WTC11 (cell line): ENCODE measurements around the gene KIRREL3.

Source experiments
- CREB1 ChIP-seq: sonication (generic); formaldehyde crosslinking; IDR thresholded peaks from 2 replicates; pipeline ENCODE4 v1.8.0; 2023; ENCODE audit warnings: mild to moderate bottlenecking, missing genetic modification reagents
- SOX15 ChIP-seq: fragments of 250-450 bp; sonication (Bioruptor Pico); IDR thresholded peaks from 2 replicates; pipeline ENCODE4 v1.9.0; 2021; ENCODE audit warnings: mild to moderate bottlenecking
- ZBTB21 ChIP-seq: sonication (generic); formaldehyde crosslinking; IDR thresholded peaks from 2 replicates; pipeline ENCODE4 v1.8.1; 2023; ENCODE audit warnings: mild to moderate bottlenecking, missing genetic modification reagents, borderline replicate concordance
- TF ChIP-seq, protein P1 (sequence below): fragments of 200-600 bp; IDR thresholded peaks from 2 replicates; pipeline ENCODE4 v1.8.0; 2022; ENCODE audit warnings: antibody characterized with exemption
- TF ChIP-seq, protein P2 (sequence below): sonication (generic); formaldehyde crosslinking; conservative IDR thresholded peaks from 2 replicates; pipeline ENCODE4 v1.8.1; 2022; ENCODE audit warnings: mild to moderate bottlenecking, missing genetic modification reagents
- TF ChIP-seq, protein P3 (sequence below): sonication (generic); formaldehyde crosslinking; IDR thresholded peaks from 2 replicates; pipeline ENCODE4 v1.8.0; 2023; ENCODE audit warnings: missing genetic modification reagents

DNA sequence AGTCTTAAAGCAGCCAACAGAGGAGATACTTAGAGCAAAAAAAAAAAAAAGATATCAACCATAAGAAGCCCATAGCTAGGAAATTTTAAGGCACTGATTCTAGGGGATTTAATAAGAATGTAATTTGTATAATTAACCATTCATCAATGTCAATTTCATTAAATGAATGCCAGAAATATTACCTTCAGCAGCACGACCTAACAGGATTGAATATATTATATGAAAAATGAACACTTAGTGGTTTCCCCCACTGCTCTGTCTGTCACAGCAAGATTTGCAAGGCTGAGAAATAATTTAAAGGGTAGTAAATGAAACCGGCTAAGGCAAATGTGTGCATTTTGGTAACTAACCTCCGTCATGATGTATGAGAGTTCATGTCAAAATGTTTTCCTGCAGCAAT lies 319.9 kb downstream of the KIRREL3 start:
- TF ChIP-seq, protein P1, sequence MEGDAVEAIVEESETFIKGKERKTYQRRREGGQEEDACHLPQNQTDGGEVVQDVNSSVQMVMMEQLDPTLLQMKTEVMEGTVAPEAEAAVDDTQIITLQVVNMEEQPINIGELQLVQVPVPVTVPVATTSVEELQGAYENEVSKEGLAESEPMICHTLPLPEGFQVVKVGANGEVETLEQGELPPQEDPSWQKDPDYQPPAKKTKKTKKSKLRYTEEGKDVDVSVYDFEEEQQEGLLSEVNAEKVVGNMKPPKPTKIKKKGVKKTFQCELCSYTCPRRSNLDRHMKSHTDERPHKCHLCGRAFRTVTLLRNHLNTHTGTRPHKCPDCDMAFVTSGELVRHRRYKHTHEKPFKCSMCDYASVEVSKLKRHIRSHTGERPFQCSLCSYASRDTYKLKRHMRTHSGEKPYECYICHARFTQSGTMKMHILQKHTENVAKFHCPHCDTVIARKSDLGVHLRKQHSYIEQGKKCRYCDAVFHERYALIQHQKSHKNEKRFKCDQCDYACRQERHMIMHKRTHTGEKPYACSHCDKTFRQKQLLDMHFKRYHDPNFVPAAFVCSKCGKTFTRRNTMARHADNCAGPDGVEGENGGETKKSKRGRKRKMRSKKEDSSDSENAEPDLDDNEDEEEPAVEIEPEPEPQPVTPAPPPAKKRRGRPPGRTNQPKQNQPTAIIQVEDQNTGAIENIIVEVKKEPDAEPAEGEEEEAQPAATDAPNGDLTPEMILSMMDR, result no peak
- TF ChIP-seq ZBTB21 (CRISPR knock-in tag) (no peak), SOX15 (CRISPR knock-in tag) (no peak), CREB1 (no peak)
- TF ChIP-seq, protein P2, sequence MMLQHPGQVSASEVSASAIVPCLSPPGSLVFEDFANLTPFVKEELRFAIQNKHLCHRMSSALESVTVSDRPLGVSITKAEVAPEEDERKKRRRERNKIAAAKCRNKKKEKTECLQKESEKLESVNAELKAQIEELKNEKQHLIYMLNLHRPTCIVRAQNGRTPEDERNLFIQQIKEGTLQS (CRISPR knock-in tag), result no peak
- TF ChIP-seq, protein P3, sequence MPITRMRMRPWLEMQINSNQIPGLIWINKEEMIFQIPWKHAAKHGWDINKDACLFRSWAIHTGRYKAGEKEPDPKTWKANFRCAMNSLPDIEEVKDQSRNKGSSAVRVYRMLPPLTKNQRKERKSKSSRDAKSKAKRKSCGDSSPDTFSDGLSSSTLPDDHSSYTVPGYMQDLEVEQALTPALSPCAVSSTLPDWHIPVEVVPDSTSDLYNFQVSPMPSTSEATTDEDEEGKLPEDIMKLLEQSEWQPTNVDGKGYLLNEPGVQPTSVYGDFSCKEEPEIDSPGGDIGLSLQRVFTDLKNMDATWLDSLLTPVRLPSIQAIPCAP, result no peak
